LNCaP clone FGC (cell line): ENCODE measurements around the gene ZNF74.
"Not testable (repeated sequence)": the region's sequence is repeated elsewhere in the genome, so short reads cannot be mapped to it uniquely, and the experiment has no call there.

ENCODE experiments used
- DNase-seq: peaks from one replicate; pipeline ENCODE4 v3.0.0-alpha.2; 2011; ENCODE audit warnings: low read depth
- H3K4me3 ChIP-seq: 2 replicates; pipeline ENCODE4 v1.5.1; 2011; ENCODE audit warnings: mild to moderate bottlenecking, low read depth, low read length, control low read depth
- TF ChIP-seq, protein P1 (sequence below): IDR thresholded peaks from 2 replicates; pipeline ENCODE4 v1.5.1; 2012; ENCODE audit warnings: mild to moderate bottlenecking; ENCODE audit not compliant: control insufficient read depth, insufficient read depth; ENCODE audit errors: extremely low read depth

ZNF74 gene

DNA sequence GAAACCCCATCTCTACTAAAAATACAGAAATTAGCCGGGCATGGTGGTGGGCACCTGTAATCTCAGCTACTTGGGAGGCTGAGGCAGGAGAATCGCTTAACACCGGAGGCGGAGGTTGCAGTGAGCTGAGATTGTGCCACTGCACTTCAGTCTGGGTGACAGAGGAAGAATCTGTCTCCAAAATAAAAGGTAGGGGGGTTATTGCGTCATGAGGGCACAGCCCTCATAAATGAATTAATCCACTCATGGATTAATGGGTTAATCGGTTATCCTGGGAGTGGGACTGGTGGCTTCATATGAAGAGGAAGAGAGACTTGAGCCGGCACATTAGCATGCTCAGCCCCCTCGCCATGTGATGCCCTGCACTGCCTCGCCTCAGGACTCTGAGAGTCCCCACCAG is 25.1 kb upstream of the ZNF74 start:
- H3K4me3 ChIP-seq, DNase-seq: not testable (repeated sequence)

DNA sequence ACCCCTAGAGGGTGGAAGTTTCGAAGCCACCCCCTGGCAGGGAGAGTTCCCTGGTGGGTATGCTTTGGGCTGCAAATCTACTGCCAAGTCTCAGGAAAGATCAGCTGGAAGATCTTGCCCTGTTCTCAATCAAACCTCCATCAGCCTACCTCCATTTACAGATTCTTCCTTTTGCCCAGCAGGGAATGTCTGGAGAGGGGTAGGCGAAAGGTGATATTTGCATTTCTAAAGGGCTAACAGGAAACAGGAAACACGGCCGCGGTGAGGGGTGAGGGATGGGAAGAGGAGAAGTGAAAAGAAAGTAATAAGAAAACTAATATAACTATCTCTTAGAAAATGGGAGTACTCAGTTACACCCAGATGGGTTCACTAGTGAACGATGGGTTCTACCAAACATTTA is 22.3 kb upstream of the ZNF74 start:
- not testable (repeated sequence) for DNase-seq, H3K4me3 ChIP-seq

DNA sequence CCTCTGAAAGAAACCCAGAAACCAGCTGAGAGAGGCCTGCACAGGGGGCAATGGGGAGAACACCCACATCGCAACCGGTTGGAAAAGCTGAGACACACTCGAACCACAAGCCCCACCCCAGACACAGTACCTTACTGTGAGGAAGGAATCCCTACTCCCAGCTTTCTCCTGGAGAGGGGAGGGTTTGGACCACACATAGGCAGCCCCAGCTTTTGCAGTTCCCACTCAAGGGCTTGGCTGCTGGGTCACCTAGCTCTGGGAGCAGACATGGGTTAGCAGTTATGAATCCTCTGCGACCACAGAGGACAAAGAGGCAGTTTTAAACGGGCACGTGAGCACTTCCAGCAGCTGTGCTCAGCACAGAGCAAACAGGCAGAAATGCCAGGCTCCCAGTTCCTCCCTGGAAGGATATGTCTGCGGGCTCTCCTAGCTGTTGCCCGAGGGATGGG is 21.5 kb upstream of the ZNF74 start:
- not testable (repeated sequence) for DNase-seq, H3K4me3 ChIP-seq

DNA sequence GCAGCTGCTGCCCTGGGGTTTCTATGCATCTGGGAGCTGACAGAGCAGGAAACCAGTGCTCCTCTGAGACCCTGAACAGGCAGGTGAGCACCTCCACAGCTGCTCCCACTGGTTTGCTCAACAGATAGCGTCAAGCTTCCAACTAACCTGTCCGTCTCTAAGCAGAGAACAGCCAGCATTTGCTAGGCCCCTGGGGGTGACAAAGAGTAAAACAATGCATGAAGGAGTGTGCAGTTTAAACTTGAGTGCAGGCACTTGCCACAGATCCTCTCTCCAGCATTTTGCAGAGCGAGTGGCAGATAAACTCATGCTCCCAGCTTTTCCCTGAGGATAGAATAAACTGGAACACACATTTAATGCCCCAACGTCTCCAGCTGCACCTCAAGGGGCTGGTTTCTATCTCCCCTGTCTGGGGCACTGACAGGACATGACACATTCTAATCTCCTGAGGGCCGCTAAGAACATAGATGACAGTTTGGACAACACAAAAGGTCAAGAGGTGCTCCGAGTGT is 20.7 kb upstream of the ZNF74 start:
- H3K4me3 ChIP-seq, DNase-seq: not testable (repeated sequence)

DNA sequence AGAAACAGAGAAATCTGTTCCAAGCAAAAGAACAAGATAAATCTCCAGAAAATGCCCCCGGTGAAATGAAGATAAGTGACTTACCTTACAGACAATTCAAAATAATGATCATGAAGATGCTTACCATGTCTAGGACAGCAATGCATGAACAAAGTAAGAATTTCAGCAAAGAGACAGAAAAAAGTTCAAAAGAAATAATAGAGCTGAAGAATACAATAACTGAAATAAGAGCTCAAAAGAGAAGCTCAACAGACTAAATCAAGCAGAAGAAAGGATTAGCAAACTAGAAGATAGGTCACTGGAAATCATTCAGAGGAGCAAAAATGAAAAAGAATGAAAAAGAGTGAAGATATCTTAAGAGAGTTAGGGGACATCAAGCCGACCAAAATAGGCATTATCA is 19.8 kb upstream of the ZNF74 start:
- DNase-seq, H3K4me3 ChIP-seq: not testable (repeated sequence)

DNA sequence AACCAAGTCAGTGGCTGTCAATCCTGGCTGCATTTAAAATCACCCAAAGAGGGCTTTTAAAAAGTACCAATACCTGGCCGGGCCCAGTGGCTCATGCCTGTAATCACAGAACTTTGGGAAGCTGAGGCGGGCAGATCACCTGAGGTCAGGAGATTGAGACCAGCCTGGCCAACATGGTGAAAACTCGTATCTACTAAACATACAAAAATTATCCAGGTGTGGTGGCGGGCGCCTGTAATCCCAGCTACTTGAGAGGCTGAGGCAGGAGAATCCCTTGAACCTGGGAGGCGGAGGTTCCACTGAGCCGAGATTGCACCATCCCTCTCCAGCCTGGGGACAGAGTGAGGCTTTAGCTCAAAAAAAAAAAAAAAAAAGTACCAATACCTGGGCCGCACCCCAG is 17.7 kb upstream of the ZNF74 start:
- DNase-seq, H3K4me3 ChIP-seq: not testable (repeated sequence)

DNA sequence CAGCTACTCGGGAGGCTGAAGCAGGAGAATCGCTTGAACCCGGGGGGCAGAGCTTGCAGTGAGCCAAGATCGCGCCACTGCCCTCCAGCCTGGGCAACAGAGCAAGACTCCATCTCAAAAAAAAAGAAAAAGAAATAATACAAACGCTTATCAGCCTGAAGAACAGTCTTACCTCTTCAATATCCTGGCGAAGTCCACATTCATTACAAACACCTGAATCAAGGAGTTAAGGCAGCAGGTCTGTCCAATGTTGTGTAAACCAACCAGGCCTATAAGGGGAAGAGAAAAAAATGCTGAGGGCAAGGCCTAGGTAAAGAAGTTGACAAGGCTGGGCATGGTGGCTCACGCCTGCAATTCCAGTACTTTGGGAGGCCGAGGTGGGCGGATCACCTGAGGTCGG is 17.0 kb upstream of the ZNF74 start:
- H3K4me3 ChIP-seq, DNase-seq: not testable (repeated sequence)

DNA sequence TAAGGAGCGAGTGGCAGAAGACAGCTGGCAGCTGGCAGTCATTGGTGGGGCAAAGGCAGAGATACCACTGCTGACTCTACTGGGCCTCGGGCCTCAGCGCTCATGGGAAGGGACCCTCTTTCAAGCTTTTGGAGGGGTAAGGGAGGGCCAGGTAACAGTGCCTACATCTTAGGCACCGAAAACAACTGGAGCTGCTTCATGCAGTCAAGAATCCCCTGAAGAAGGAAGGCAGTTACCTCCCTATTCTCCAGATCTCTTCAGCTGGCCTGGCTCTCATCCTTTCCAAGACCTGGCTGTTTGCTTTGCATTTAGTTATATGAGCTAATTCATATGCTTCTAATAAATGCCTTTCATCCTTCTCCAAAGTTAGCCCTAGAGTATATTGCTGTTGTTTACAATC is 15.8 kb upstream of the ZNF74 start:
- no peak for DNase-seq
- H3K4me3 ChIP-seq, result no peak overlapping the region
- TF ChIP-seq, protein P1, sequence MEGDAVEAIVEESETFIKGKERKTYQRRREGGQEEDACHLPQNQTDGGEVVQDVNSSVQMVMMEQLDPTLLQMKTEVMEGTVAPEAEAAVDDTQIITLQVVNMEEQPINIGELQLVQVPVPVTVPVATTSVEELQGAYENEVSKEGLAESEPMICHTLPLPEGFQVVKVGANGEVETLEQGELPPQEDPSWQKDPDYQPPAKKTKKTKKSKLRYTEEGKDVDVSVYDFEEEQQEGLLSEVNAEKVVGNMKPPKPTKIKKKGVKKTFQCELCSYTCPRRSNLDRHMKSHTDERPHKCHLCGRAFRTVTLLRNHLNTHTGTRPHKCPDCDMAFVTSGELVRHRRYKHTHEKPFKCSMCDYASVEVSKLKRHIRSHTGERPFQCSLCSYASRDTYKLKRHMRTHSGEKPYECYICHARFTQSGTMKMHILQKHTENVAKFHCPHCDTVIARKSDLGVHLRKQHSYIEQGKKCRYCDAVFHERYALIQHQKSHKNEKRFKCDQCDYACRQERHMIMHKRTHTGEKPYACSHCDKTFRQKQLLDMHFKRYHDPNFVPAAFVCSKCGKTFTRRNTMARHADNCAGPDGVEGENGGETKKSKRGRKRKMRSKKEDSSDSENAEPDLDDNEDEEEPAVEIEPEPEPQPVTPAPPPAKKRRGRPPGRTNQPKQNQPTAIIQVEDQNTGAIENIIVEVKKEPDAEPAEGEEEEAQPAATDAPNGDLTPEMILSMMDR, result no peak

DNA sequence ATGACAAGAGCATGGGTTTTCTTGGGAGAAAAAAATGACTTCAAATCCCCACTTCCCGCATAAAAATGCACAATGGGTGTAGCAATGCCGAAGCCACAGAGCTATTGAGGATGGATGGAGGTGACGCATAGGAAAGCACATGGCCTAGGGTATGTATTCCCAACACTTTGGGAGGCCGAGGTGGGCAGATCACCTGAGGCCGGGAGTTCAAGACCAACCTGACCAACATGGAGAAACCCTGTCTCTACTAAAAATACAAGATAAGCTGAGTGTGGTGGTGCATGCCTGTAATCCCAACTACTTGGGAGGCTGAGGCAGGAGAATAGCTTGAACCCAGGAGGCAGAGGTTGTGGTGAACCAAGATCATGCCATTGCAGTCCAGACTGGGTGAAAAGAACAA is 15.3 kb upstream of the ZNF74 start:
- H3K4me3 ChIP-seq, DNase-seq: not testable (repeated sequence)

DNA sequence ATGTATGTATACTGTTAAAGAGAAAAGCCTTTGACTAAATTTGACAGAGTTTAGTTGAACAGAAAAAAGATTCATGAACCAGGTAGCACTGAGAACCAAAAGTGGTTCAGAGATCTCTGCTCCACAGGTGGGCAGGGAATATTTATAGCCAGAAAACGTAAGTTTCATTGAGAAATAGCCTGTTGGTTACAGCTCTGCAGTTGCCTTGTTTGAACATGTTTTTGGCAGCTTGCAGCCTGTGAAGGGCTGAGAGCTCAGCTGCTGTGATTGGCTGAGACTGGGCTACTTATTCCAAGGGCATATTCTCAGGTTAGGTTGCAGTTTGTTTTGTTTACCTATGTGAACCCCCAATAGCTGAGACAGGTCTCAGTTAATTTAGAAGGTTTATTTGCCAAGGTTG is 13.5 kb upstream of the ZNF74 start:
- no peak overlapping the region for H3K4me3 ChIP-seq
- DNase-seq, result no peak
- TF ChIP-seq, protein P1, result no peak

DNA sequence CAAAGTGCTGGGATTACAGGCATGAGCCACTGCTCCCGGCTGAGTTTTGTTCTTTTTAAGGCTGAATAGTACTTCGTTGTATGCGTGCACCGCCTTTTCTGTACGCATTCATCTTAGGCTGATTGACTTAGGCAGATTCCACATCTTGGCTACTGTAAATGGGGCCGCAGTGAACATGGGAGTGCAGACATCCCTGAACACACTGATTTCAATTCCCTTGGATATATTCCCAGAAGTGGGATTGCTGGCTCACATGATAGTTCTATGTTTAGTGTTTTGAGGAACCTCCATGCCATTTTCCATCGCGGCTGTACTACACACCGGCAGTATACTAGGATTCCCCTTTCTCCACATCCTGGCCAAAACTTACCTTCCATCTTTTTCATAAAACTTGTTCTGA is 10.4 kb upstream of the ZNF74 start:
- TF ChIP-seq, protein P1, result no peak

DNA sequence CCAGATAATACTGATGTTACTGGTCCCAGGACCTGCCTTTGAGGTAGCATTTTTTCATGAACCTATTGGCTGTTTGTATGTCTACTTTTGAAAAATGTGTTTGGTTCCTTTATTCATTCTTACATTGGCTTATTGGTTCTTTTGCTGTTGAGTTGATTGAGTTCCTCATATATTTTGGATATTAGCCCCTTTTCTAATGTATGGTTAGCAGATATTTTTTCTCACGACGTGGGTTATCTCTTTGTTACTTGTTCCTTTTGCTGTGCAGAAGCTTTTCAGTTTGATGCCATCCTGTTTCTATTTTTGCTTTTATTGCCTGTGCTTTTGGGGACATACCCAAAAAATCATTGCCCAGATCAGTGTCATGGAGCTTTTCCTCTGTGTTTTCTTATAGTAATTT is 9.8 kb upstream of the ZNF74 start:
- no peak for DNase-seq
- TF ChIP-seq, protein P1, result no peak
- no peak overlapping the region for H3K4me3 ChIP-seq

More for the DNA sequence above, 10.4 kb upstream of the ZNF74 start:
- no peak for DNase-seq
- no peak overlapping the region for H3K4me3 ChIP-seq
